Mononuclear cell (primary cell): ENCODE data around the gene BMAL2. TPM values are rescaled to one million over a fixed set of nuclear protein-coding genes. Genes with fewer than 3 reads are reported as not detected.

ENCODE experiments used
- H3K27me3 ChIP-seq: 2 replicates; pipeline ENCODE4 v1.6.0; 2011; ENCODE audit warnings: low read length, control low read depth; ENCODE audit not compliant: insufficient read depth
- H3K4me1 ChIP-seq: 2 replicates; pipeline ENCODE4 v1.5.1; 2011; ENCODE audit warnings: mild to moderate bottlenecking, low read length, control low read depth; ENCODE audit not compliant: insufficient read depth
- H3K4me3 ChIP-seq: 2 replicates; pipeline ENCODE4 v1.5.1; 2011; ENCODE audit warnings: mild to moderate bottlenecking, low read length, moderate library complexity
- H3K9me3 ChIP-seq: 2 replicates; pipeline ENCODE4 v1.5.1; 2011; ENCODE audit warnings: low read depth, mild to moderate bottlenecking, control low read depth, low read length
- total RNA-seq: library from RNA; depleted of rRNA; stranded (reverse); fragments of >200 nt; gene quantifications from one replicate; pipeline ENCODE4 v1.2.3, GENCODE V29; 2012

The BMAL2 gene
- total RNA-seq, 1 donor = 1.6 TPM

DNA sequence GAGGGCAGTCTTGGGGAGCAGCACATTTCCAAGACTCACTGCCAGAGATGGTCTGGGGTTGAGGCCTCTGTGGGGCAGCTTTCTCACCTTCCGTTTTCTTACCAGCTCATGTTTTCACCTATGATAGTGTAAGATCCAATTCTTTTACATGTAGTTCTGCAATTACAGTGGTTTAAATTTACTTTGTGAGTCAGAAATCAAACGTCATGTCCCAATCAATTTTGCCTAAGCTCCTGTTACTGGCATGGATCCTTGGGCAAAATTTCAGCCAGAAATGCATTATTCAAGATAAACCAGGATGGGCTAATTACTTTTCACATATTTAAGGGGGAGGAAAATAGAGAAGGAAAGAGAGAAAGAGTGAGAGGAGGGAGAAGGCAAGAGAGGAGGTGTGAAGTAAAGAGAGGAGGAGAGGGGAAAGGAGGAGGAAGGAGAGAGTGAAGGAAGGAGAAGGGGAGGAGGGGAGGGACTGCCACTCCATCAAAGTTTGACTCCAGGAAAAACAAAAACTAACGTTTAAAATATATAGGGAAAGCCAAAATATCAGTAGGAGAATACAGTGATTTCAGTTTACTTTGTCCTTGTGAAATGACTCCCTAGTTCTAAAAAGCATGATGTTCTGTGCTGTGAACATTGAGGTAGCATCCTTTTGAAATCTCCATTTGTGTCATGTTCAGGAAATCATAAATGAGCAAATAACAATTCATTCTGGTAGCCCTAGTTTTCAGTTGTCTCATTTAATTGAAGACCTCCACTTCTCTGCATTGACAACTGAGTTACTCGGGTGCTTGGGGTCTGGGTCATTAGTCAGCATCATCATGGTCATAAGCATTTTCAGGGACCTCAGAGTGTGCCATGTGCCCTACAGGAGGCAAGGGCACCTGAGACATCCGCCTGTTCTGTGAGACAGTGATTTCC, 3.0 kb downstream of the BMAL2 start:
- H3K27me3 ChIP-seq = peaks cover 23% of the 10 kb centered on the region
- H3K4me1 ChIP-seq = peaks cover 20% of the 10 kb centered on the region
- no peak overlapping the region for H3K4me3 ChIP-seq
- H3K9me3 ChIP-seq = no peaks in the 10 kb centered on the region

- H3K9me3 ChIP-seq = no peaks in the 10 kb centered on the region
- peaks cover 23% of the 10 kb centered on the region for H3K27me3 ChIP-seq
- H3K4me1 ChIP-seq = peaks cover 20% of the 10 kb centered on the region
- no peak overlapping the region for H3K4me3 ChIP-seq
These were observed 3.6 kb downstream of the BMAL2 start for GRCh38 chr12:27336282-27336653.

GRCh38 chr12:27337376-27337775, 4.7 kb downstream of the BMAL2 start:
- no peaks in the 10 kb centered on the region for H3K9me3 ChIP-seq
- peaks cover 9% of the 10 kb centered on the region for H3K4me1 ChIP-seq
- peaks cover 15% of the 10 kb centered on the region for H3K27me3 ChIP-seq
- H3K4me3 ChIP-seq = no peak overlapping the region

DNA sequence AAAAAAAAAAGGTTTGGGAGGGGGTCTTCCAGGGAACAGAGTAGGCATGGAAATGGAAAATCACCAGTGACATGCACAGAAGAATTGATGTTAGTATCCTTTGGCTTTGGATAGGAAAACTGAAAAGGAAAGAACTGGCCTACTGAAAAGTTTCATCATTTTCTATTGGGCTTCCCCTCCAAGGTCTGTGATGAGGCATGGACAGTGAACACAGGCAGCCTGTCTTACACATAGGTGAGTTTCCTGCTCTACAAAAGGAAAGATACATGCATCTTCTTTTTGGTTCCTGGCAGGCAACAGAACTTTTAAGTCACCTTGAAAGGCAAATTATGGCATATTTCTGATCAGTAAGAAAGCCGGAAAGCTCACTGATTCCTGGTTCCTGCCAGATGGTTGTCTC, 5.8 kb downstream of the BMAL2 start:
- Histone ChIP-seq H3K4me1 (peaks cover 5% of the 10 kb centered on the region), H3K4me3 (no peak overlapping the region), H3K9me3 (no peaks in the 10 kb centered on the region), H3K27me3 (peaks cover 12% of the 10 kb centered on the region)

GRCh38 chr12:27340971-27341370, 8.3 kb downstream of the BMAL2 start:
- H3K27me3 ChIP-seq = no peaks in the 10 kb centered on the region
- no peaks in the 10 kb centered on the region for H3K4me1 ChIP-seq
- H3K9me3 ChIP-seq = no peaks in the 10 kb centered on the region
- no peak overlapping the region for H3K4me3 ChIP-seq

GRCh38 chr12:27342536-27342935, 9.9 kb downstream of the BMAL2 start:
- Histone ChIP-seq H3K4me3 (no peak overlapping the region), H3K4me1 (no peaks in the 10 kb centered on the region), H3K27me3 (no peaks in the 10 kb centered on the region), H3K9me3 (no peaks in the 10 kb centered on the region)

GRCh38 chr12:27343255-27344000, 10.8 kb downstream of the BMAL2 start:
- H3K4me1 ChIP-seq = no peaks in the 10 kb centered on the region
- H3K27me3 ChIP-seq = no peaks in the 10 kb centered on the region
- no peaks in the 10 kb centered on the region for H3K9me3 ChIP-seq
- no peak overlapping the region for H3K4me3 ChIP-seq

DNA sequence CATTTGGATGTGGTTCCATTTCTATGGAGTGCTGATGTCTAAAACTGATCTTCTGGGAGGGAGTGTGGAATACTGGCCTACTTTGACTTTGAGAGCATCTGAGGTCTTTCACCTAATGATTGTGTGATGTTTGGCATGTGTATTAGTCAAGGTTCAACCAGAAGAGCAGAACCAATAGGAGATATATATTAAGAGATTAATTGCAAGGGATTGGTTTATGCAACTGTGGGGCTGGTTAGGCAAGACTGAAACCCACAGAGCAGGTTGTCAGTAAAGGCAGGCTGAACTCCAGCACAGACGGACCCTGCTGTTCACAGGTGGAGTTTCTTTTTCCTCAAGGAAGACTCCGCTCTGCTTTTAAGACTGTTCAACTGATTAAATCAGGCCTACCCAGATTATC, 11.6 kb downstream of the BMAL2 start:
- no peaks in the 10 kb centered on the region for H3K27me3 ChIP-seq
- no peak overlapping the region for H3K4me3 ChIP-seq
- no peaks in the 10 kb centered on the region for H3K4me1 ChIP-seq
- H3K9me3 ChIP-seq = no peaks in the 10 kb centered on the region

GRCh38 chr12:27344760-27345159, 12.1 kb downstream of the BMAL2 start:
- Histone ChIP-seq H3K27me3 (no peaks in the 10 kb centered on the region), H3K9me3 (no peaks in the 10 kb centered on the region), H3K4me1 (no peaks in the 10 kb centered on the region), H3K4me3 (no peak overlapping the region)

DNA sequence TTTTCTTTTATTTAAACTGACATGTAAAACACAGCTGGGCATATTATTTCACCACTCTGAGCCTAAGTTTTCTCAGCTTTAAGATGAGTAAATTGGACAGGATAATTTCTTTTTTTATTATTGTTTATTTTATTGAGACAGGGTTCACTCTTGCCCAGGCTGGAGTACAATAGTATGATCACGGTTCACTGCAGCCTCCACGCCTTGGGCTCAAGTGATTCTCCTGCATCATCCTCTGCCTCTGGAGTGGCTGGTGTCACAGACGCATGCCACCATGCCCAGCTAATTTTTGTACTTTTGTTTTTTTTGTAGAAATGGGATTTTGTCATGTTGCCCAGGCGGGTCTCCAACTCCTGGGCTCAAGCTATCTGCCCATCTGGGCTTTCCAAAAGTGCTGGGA, 12.7 kb downstream of the BMAL2 start:
- Histone ChIP-seq H3K4me1 (no peaks in the 10 kb centered on the region), H3K9me3 (no peaks in the 10 kb centered on the region), H3K27me3 (no peaks in the 10 kb centered on the region), H3K4me3 (no peak overlapping the region)

GRCh38 chr12:27347779-27348178, 15.1 kb downstream of the BMAL2 start:
- Histone ChIP-seq H3K4me1 (no peaks in the 10 kb centered on the region), H3K27me3 (no peaks in the 10 kb centered on the region)

GRCh38 chr12:27351476-27351875, 18.8 kb downstream of the BMAL2 start:
- Histone ChIP-seq H3K4me1 (no peaks in the 10 kb centered on the region), H3K4me3 (no peak overlapping the region), H3K27me3 (no peaks in the 10 kb centered on the region), H3K9me3 (no peaks in the 10 kb centered on the region)

More at GRCh38 chr12:27347779-27348178, 15.1 kb downstream of the BMAL2 start:
- H3K4me3 ChIP-seq = no peak overlapping the region
- no peaks in the 10 kb centered on the region for H3K9me3 ChIP-seq

- no peaks in the 10 kb centered on the region for H3K27me3 ChIP-seq
These were observed 22.9 kb downstream of the BMAL2 start for GRCh38 chr12:27355486-27355885.

GRCh38 chr12:27355979-27356378, 23.3 kb downstream of the BMAL2 start:
- Histone ChIP-seq H3K9me3 (no peaks in the 10 kb centered on the region), H3K27me3 (no peaks in the 10 kb centered on the region), H3K4me1 (no peaks in the 10 kb centered on the region), H3K4me3 (no peak overlapping the region)

More at GRCh38 chr12:27355486-27355885, 22.9 kb downstream of the BMAL2 start:
- Histone ChIP-seq H3K4me1 (no peaks in the 10 kb centered on the region), H3K4me3 (no peak overlapping the region), H3K9me3 (no peaks in the 10 kb centered on the region)

- Histone ChIP-seq H3K27me3 (no peaks in the 10 kb centered on the region), H3K4me3 (no peak overlapping the region), H3K9me3 (no peaks in the 10 kb centered on the region), H3K4me1 (no peaks in the 10 kb centered on the region)
These were observed 27.1 kb downstream of the BMAL2 start for GRCh38 chr12:27359578-27360340.
